Liver (tissue), 9 donors: ENCODE results near the gene HYLS1. TPM values are rescaled to one million over a fixed set of nuclear protein-coding genes. Genes with fewer than 3 reads are reported as not detected.

Experiments used
- DNase-seq: peaks from one replicate; pipeline ENCODE4 v3.0.0-alpha.2; 2017; ENCODE audit warnings: low spot score
- H3K27ac ChIP-seq, 2 donors: one replicate each; pipeline ENCODE4 v1.7.0; 2013; ENCODE audit warnings: inconsistent platforms in 2 of 2, low read length in 2 of 2, control low read depth in 1 of 2, low read depth in 1 of 2, mild to moderate bottlenecking in 1 of 2
- H3K27me3 ChIP-seq, 4 donors: one replicate each; pipeline versions ENCODE4 v1.6.1 to v1.7.0; 2013; ENCODE audit warnings: low read length in 3 of 4, inconsistent platforms in 1 of 4, mild to moderate bottlenecking in 1 of 4, moderate library complexity in 1 of 4; ENCODE audit not compliant: control insufficient read depth in 4 of 4, insufficient read depth in 4 of 4
- H3K36me3 ChIP-seq, 4 donors: one replicate each; pipeline versions ENCODE4 v1.6.1 to v1.7.0; 2013; ENCODE audit warnings: low read length in 3 of 4, mild to moderate bottlenecking in 3 of 4, low read depth in 1 of 4, moderate library complexity in 1 of 4; ENCODE audit not compliant: control insufficient read depth in 4 of 4, insufficient read depth in 3 of 4
- H3K4me1 ChIP-seq, 4 donors: one replicate each; pipeline versions ENCODE4 v1.6.1 to v1.7.0; 2013; ENCODE audit warnings: low read length in 3 of 4, mild to moderate bottlenecking in 3 of 4, moderate library complexity in 1 of 4; ENCODE audit not compliant: control insufficient read depth in 4 of 4, insufficient read depth in 4 of 4
- H3K4me3 ChIP-seq, 3 donors: one replicate each; pipeline versions ENCODE4 v1.6.1 to v1.7.0; 2013; ENCODE audit warnings: low read length in 3 of 3, control low read depth in 1 of 3, low read depth in 1 of 3, mild to moderate bottlenecking in 1 of 3
- H3K9ac ChIP-seq, 2 donors: one replicate each; pipeline ENCODE4 v1.7.0; 2013; ENCODE audit warnings: low read length in 2 of 2, mild to moderate bottlenecking in 2 of 2, moderate library complexity in 2 of 2, control low read depth in 1 of 2, low read depth in 1 of 2
- H3K9me3 ChIP-seq, 4 donors: one replicate each; pipeline versions ENCODE4 v1.6.1 to v1.7.0; 2013; ENCODE audit warnings: low read length in 3 of 4; ENCODE audit not compliant: control insufficient read depth in 4 of 4
- ATF3 ChIP-seq: IDR thresholded peaks from 2 replicates; pipeline ENCODE4 v1.6.1; 2016; ENCODE audit warnings: antibody characterized with exemption
- CTCF ChIP-seq: fragments of 150-350 bp; IDR thresholded peaks from 2 replicates; pipeline ENCODE4 v1.5.1; 2017; ENCODE audit warnings: improper control_type of control experiment, low read depth, low read length; ENCODE audit not compliant: missing input control
- EGR1 ChIP-seq, 2 donors: IDR thresholded peaks; 2 replicates each; pipeline ENCODE4 v1.6.1; 2016 to 2018; ENCODE audit warnings: antibody characterized with exemption in 2 of 2, low read depth in 2 of 2
- FOXA1 ChIP-seq: IDR thresholded peaks from 2 replicates; pipeline ENCODE4 v1.6.1; 2016; ENCODE audit warnings: antibody characterized with exemption
- FOXA2 ChIP-seq: IDR thresholded peaks from 2 replicates; pipeline ENCODE4 v1.6.1; 2016; ENCODE audit warnings: antibody characterized with exemption
- GABPA ChIP-seq, 2 donors: IDR thresholded peaks in 1 of 2; conservative IDR thresholded peaks in 1 of 2; 2 replicates each; pipeline ENCODE4 v1.6.1; 2016; ENCODE audit warnings: antibody characterized with exemption in 2 of 2, mild to moderate bottlenecking in 1 of 2, moderate library complexity in 1 of 2
- HNF4A ChIP-seq, 2 donors: conservative IDR thresholded peaks; 2 replicates each; pipeline ENCODE4 v1.6.1; 2016; ENCODE audit warnings: antibody characterized with exemption in 2 of 2, mild to moderate bottlenecking in 2 of 2
- HNF4G ChIP-seq: IDR thresholded peaks from 2 replicates; pipeline ENCODE4 v1.6.1; 2016; ENCODE audit warnings: antibody characterized with exemption
- JUND ChIP-seq, 2 donors: IDR thresholded peaks; 2 replicates each; pipeline ENCODE4 v1.6.1; 2016; ENCODE audit warnings: antibody characterized with exemption in 2 of 2
- MAX ChIP-seq: IDR thresholded peaks from 2 replicates; pipeline ENCODE4 v1.6.1; 2016; ENCODE audit warnings: antibody characterized with exemption
- NR2F2 ChIP-seq: IDR thresholded peaks from 2 replicates; pipeline ENCODE4 v1.6.1; 2016; ENCODE audit warnings: antibody characterized with exemption
- RAD21 ChIP-seq, 2 donors: IDR thresholded peaks; 2 replicates each; pipeline ENCODE4 v1.6.1; 2016; ENCODE audit warnings: antibody characterized with exemption in 2 of 2, mild to moderate bottlenecking in 2 of 2
- REST ChIP-seq: IDR thresholded peaks from 2 replicates; pipeline ENCODE4 v1.6.1; 2016; ENCODE audit warnings: antibody characterized with exemption, mild to moderate bottlenecking
- RXRA ChIP-seq, 2 donors: IDR thresholded peaks; 2 replicates each; pipeline ENCODE4 v1.6.1; 2017 to 2018; ENCODE audit warnings: antibody characterized with exemption in 2 of 2, mild to moderate bottlenecking in 1 of 2
- SP1 ChIP-seq: IDR thresholded peaks from 2 replicates; pipeline ENCODE4 v1.6.1; 2018; ENCODE audit warnings: antibody characterized with exemption, mild to moderate bottlenecking
- TAF1 ChIP-seq: conservative IDR thresholded peaks from 2 replicates; pipeline ENCODE4 v1.6.1; 2016; ENCODE audit warnings: antibody characterized with exemption, mild to moderate bottlenecking
- YY1 ChIP-seq: IDR thresholded peaks from 2 replicates; pipeline ENCODE4 v1.6.1; 2016; ENCODE audit warnings: antibody characterized with exemption, mild to moderate bottlenecking
- ZBTB33 ChIP-seq: IDR thresholded peaks from 2 replicates; pipeline ENCODE4 v1.6.1; 2016; ENCODE audit warnings: antibody characterized with exemption
- WGBS: extraction: QIAGEN DNeasy Blood & Tissue Kit; methylation state at CpG from one replicate; pipeline ENCODE4 v1.1.7; 2013; 5-methylcytosine and 5-hydroxymethylcytosine counted together
- polyA plus RNA-seq, 2 donors: library from polyadenylated mRNA; stranded (reverse) in 1 of 2; unstranded in 1 of 2; fragments of 200-250 nt in 1 of 2; fragments of >200 nt in 1 of 2; fragmentation: Nextera tagmentation in 1 of 2; extraction: Ambion mirVana in 1 of 2; gene quantifications; one replicate each; pipeline versions ENCODE4 v1.2.1 to v1.2.3, GENCODE V29; 2013 to 2015
- total RNA-seq, 2 donors: library from RNA; depleted of rRNA; stranded (reverse); fragments of >200 nt; gene quantifications; one replicate each; pipeline ENCODE4 v1.2.3, GENCODE V29; 2014
- donor health status: healthy.
- donor health status: healthy.
- donor health status: healthy.
- donor health status: healthy.
- donor health status: healthy.

Gene HYLS1
- total and polyA plus RNA-seq, 4 donors: 1.9 to 4.9 (median 3.7) TPM

- no peaks in the 10 kb centered on the region for H3K36me3 ChIP-seq
- 84% methylated on average over 9 of the region's 9 CpGs for WGBS
- no peaks in the 10 kb centered on the region for H3K27me3 ChIP-seq
- peaks cover 3 to 15% (median 7%) of the 10 kb centered on the region in 4 donors for H3K4me1 ChIP-seq
- no peak overlapping the region for H3K4me3 ChIP-seq
- no peak for DNase-seq
- no peaks in the 10 kb centered on the region for H3K9me3 ChIP-seq
- TF ChIP-seq EGR1 (IDR thresholded peaks at IDR 0.05; ENCODE audit: low read depth in 2 of 2) (no peak), YY1 (no peak), REST (no peak), FOXA2 (no peak), FOXA1 (no peak), RAD21 (IDR thresholded peaks at IDR 0.05) (no peak), HNF4A (conservative IDR thresholded peaks at IDR 0.05) (no peak), HNF4G (no peak), SP1 (no peak), TAF1 (no peak), NR2F2 (no peak), JUND (IDR thresholded peaks at IDR 0.05) (no peak), CTCF (no peak), MAX (no peak), ZBTB33 (no peak), GABPA (IDR thresholded peaks at IDR 0.05 in 1 of 2, conservative IDR thresholded peaks at IDR 0.05 in 1 of 2) (no peak), RXRA (IDR thresholded peaks at IDR 0.05) (no peak), ATF3 (no peak)
- no peak overlapping the region for H3K9ac ChIP-seq
- H3K27ac ChIP-seq: no peak overlapping the region
Observed at GRCh38 chr11:125929445-125930075, 42.1 kb downstream of the HYLS1 start.
